B cell (primary cell): ENCODE results near the gene ZFP91. TPM values are rescaled to one million over a fixed set of nuclear protein-coding genes. Genes with fewer than 3 reads are reported as not detected.

Source experiments
- ATAC-seq: fragments of 200-7000 bp; cut with Tn5 transposase; one replicate; pipeline ENCODE4 v1.10.0; 2021; ENCODE audit warnings: low read depth, mild to moderate bottlenecking, moderate number of reproducible peaks, moderate library complexity
- CTCF ChIA-PET: fragments of 350-600 bp; sonication (Branson Sonifier 250); formaldehyde crosslinking; loops from one replicate; lab custom pipeline; 2021; ENCODE audit warnings: antibody characterized with exemption, inconsistent platforms; lab: Charles Lee
- POLR2A ChIA-PET: fragments of 350-600 bp; sonication (Branson Sonifier 250); formaldehyde crosslinking; loops from one replicate; lab custom pipeline; 2021; ENCODE audit warnings: antibody characterized with exemption; lab: Charles Lee
- DNase-seq: peaks from one replicate; pipeline ENCODE4 v3.0.0; 2013
- H2AFZ ChIP-seq: 2 replicates; pipeline ENCODE4 v1.6.1; 2012; ENCODE audit warnings: mild to moderate bottlenecking, low read depth, low read length; ENCODE audit not compliant: insufficient read depth, poor library complexity, severe bottlenecking
- H3K27ac ChIP-seq, 2 donors: 1 replicate in 1 of 2; 2 replicates in 1 of 2; pipeline ENCODE4 v1.5.1; 2012 to 2013; ENCODE audit warnings: low read length in 2 of 2, mild to moderate bottlenecking in 2 of 2, moderate library complexity in 1 of 2
- H3K27me3 ChIP-seq, 4 experiments: fragments of 200-600 bp in 1 of 4; sonication (generic) in 1 of 4; replicated peaks in 1 of 4; 1 replicate in 2 of 4; 2 replicates in 2 of 4; pipeline versions ENCODE4 v1.6.1 to v1.7.0; 2013 to 2016; ENCODE audit warnings: low read length in 3 of 4, mild to moderate bottlenecking in 2 of 4, mixed read lengths in 1 of 4, moderate library complexity in 1 of 4; ENCODE audit not compliant: insufficient read depth in 4 of 4, control insufficient read depth in 3 of 4; ENCODE audit errors: control extremely low read depth in 1 of 4
- H3K36me3 ChIP-seq, 2 experiments: replicated peaks in 1 of 2; 1 replicate in 1 of 2; 2 replicates in 1 of 2; pipeline versions ENCODE4 v1.6.1 to v1.7.1; 2013; ENCODE audit warnings: low read length in 1 of 2; ENCODE audit not compliant: insufficient read depth in 2 of 2, control insufficient read depth in 1 of 2; ENCODE audit errors: control extremely low read depth in 1 of 2, extremely low read depth in 1 of 2
- H3K4me1 ChIP-seq, 2 donors: fragments of 200-600 bp in 1 of 2; sonication (generic) in 1 of 2; 1 replicate in 1 of 2; 2 replicates in 1 of 2; pipeline versions ENCODE4 v1.5.1 to v1.6.1; 2013 to 2017; ENCODE audit warnings: low read length in 2 of 2; ENCODE audit not compliant: control insufficient read depth in 2 of 2, insufficient read depth in 2 of 2
- H3K4me2 ChIP-seq: replicated peaks from 2 replicates; pipeline ENCODE3; 2012; ENCODE audit warnings: mild to moderate bottlenecking, low read depth, low read length; ENCODE audit not compliant: poor library complexity, severe bottlenecking
- H3K4me3 ChIP-seq, 5 experiments: fragments of 200-600 bp in 1 of 5; sonication (generic) in 1 of 5; 1 replicate in 3 of 5; 2 replicates in 2 of 5; pipeline versions ENCODE4 v1.5.1 to v1.7.0; 2011 to 2016; ENCODE audit warnings: low read length in 4 of 5, mild to moderate bottlenecking in 4 of 5, low read depth in 2 of 5, control low read depth in 1 of 5, moderate library complexity in 1 of 5; ENCODE audit not compliant: insufficient read depth in 1 of 5; ENCODE audit errors: control extremely low read depth in 1 of 5, extremely low read depth in 1 of 5
- H3K79me2 ChIP-seq: fragments of 200-600 bp; sonication (generic); one replicate; pipeline ENCODE4 v1.6.0; 2016; ENCODE audit warnings: low read length; ENCODE audit not compliant: control insufficient read depth, insufficient read depth
- H3K9ac ChIP-seq: fragments of 200-600 bp; sonication (generic); 2 replicates; pipeline ENCODE4 v1.6.1; 2017; ENCODE audit warnings: mild to moderate bottlenecking, low read length, moderate library complexity
- H3K9me3 ChIP-seq, 3 donors: one replicate each; pipeline versions ENCODE4 v1.6.1 to v1.7.1; 2013; ENCODE audit warnings: low read length in 2 of 3; ENCODE audit not compliant: control insufficient read depth in 2 of 3, insufficient read depth in 1 of 3; ENCODE audit errors: control extremely low read depth in 1 of 3
- H4K20me1 ChIP-seq: 2 replicates; pipeline ENCODE4 v1.6.0; 2012; ENCODE audit warnings: mild to moderate bottlenecking, low read length; ENCODE audit not compliant: insufficient read depth, control insufficient read depth, poor library complexity, severe bottlenecking
- H3K27ac Mint-ChIP-seq: one replicate; pipeline ENCODE4 v1.8.0; 2021; ENCODE audit warnings: mixed read lengths
- H3K27me3 Mint-ChIP-seq: one replicate; pipeline ENCODE4 v1.8.0; 2021; ENCODE audit warnings: mixed read lengths
- H3K4me1 Mint-ChIP-seq: one replicate; pipeline ENCODE4 v1.8.0; 2021; ENCODE audit warnings: mixed read lengths
- H3K4me3 Mint-ChIP-seq: one replicate; pipeline ENCODE4 v1.8.0; 2021; ENCODE audit warnings: mixed read lengths
- H3K9me3 Mint-ChIP-seq: one replicate; pipeline ENCODE4 v1.8.0; 2022; ENCODE audit warnings: mixed read lengths; ENCODE audit not compliant: insufficient read depth
- CTCF ChIP-seq: fragments of 200-600 bp; IDR thresholded peaks from one replicate; pipeline ENCODE4 v1.8.0; 2022; ENCODE audit warnings: antibody characterized with exemption, mild to moderate bottlenecking
- EZH2 ChIP-seq: IDR thresholded peaks from 2 replicates; pipeline ENCODE4 v1.6.1; 2012; ENCODE audit warnings: borderline replicate concordance, low read depth, mild to moderate bottlenecking, moderate library complexity, low read length; ENCODE audit not compliant: insufficient read depth, poor library complexity, severe bottlenecking
- WGBS: methylation state at CpG from one replicate; pipeline ENCODE4 v1.1.5; 2013; ENCODE audit warnings: missing lambda C conversion rate; ENCODE audit not compliant: insufficient coverage; 5-methylcytosine and 5-hydroxymethylcytosine counted together
- intact Hi-C: fragments of 100-400 bp; cut with micrococcal nuclease; formaldehyde crosslinking; loops from one replicate; pipeline ENCODE4 v1.10.0; 2022
- polyA plus RNA-seq: library from polyadenylated mRNA; depleted of rRNA; stranded (reverse); fragments of >200 nt; gene quantifications from 2 replicates; pipeline ENCODE4 v1.2.3, GENCODE V29; 2012
- total RNA-seq, 2 donors: library from RNA; stranded (reverse); fragments of 120-200 nt in 1 of 2; gene quantifications; 1 replicate in 1 of 2; 2 replicates in 1 of 2; pipeline versions ENCODE4 v1.2.3 to v1.2.4, GENCODE V29; 2013 to 2022

ZFP91 gene
- total and polyA plus RNA-seq, 2 donors (not counting 1 experiment from before 2014, with no cell fraction given): 14.4 to 51.2 TPM

GRCh38 chr11:58625086-58625485 is 46.2 kb downstream of the ZFP91 start:
- Mint-ChIP-seq H3K9me3 (no peaks in the 10 kb centered on the region), H3K4me1 (peaks cover 21% of the 10 kb centered on the region), H3K27me3 (no peaks in the 10 kb centered on the region), H3K27ac (no peak overlapping the region), H3K4me3 (no peak overlapping the region)
- no peaks in the 10 kb centered on the region for H3K79me2 ChIP-seq
- ATAC-seq (no peak), DNase-seq (no peak)
- H3K27me3 ChIP-seq: no peaks in the 10 kb centered on the region
- intact Hi-C loops: no loop called here
- no peak overlapping the region for H2AFZ ChIP-seq
- H3K27ac ChIP-seq: no peak overlapping the region
- no peak overlapping the region for H3K9ac ChIP-seq
- no peak for TF ChIP-seq CTCF
- TF ChIP-seq EZH2: no peak
- peaks cover 3 to 5% of the 10 kb centered on the region in 2 donors for H3K4me1 ChIP-seq
- no peaks in the 10 kb centered on the region for H4K20me1 ChIP-seq
- CTCF ChIA-PET: interaction anchor here (1.1 kb wide), 1 partner anchor 57 kb away, joined by 3 read pairs; no protein-coding TSS in a partner anchor
- no peaks in the 10 kb centered on the region for H3K9me3 ChIP-seq
- H3K4me2 ChIP-seq: no peak overlapping the region
- no peak overlapping the region for H3K4me3 ChIP-seq
- WGBS: 100% methylated on average over 4 of the region's 4 CpGs
- POLR2A ChIA-PET: no interaction called here
- peaks cover 6 to 45% of the 10 kb centered on the region in 2 experiments for H3K36me3 ChIP-seq

GRCh38 chr11:58625826-58626460 is 47.1 kb downstream of the ZFP91 start:
- ChIA-PET POLR2A (no interaction called here), CTCF (interaction anchor here (1.1 to 5.0 kb wide), 3 partner anchors 58 to 510 kb away, joined by 3 to 81 read pairs (median 7); no protein-coding TSS in a partner anchor)
- H2AFZ ChIP-seq: no peak overlapping the region
- H3K4me2 ChIP-seq: no peak overlapping the region
- TF ChIP-seq EZH2: no peak
- no peak for TF ChIP-seq CTCF
- peaks cover 3 to 5% of the 10 kb centered on the region in 2 donors for H3K4me1 ChIP-seq
- no peak overlapping the region for H3K27ac Mint-ChIP-seq
- H4K20me1 ChIP-seq: no peaks in the 10 kb centered on the region
- DNase-seq (no peak), ATAC-seq (no peak)
- no peaks in the 10 kb centered on the region for H3K27me3 ChIP-seq
- no peak overlapping the region for H3K27ac ChIP-seq
- no peaks in the 10 kb centered on the region for H3K9me3 ChIP-seq
- intact Hi-C loops: no loop called here
- 80% methylated on average over 1 of the region's 4 CpGs for WGBS
- H3K36me3 ChIP-seq: peaks cover 6 to 37% of the 10 kb centered on the region in 2 experiments
- H3K4me1 Mint-ChIP-seq: peaks cover 21% of the 10 kb centered on the region
- H3K4me3 Mint-ChIP-seq: no peak overlapping the region
- H3K9me3 Mint-ChIP-seq: no peaks in the 10 kb centered on the region
- no peaks in the 10 kb centered on the region for H3K27me3 Mint-ChIP-seq
- no peaks in the 10 kb centered on the region for H3K79me2 ChIP-seq
- H3K4me3 ChIP-seq: no peak overlapping the region
- peak overlapping the region; percentile 1 for H3K9ac ChIP-seq
